ENCODE data around the gene SUZ12.
"Not testable (repeated sequence)": the region's sequence is repeated elsewhere in the genome, so short reads cannot be mapped to it uniquely, and the experiment has no call there.

SUZ12 gene

DNA sequence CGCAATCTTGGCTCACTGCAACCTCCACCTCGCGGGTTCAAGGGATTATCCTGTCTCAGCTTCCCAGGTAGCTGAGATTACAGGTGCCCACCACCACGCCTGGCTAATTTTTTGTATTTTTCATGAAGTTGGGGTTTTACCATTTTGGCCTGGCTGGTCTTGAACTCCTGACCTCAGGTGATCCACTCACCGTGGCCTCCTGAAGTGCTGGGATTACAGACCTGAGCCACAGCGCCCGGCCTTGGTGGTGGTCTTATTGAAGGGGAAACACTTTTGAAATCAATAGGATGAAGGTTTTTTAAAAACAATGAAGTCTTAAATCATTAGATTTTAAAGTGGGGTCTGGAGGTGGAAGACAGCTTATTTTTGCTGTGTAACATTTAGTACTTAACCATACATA, 5.6 kb downstream of the SUZ12 start:
- not testable (repeated sequence) for DNase-seq (ENCODE audit: extremely low read depth in 1 of 2, low read depth in 1 of 2)

GRCh38 chr17:31951953-31952352, 15.1 kb downstream of the SUZ12 start:
- not testable (repeated sequence) for DNase-seq (ENCODE audit: extremely low read depth in 1 of 2, low read depth in 1 of 2)

DNA sequence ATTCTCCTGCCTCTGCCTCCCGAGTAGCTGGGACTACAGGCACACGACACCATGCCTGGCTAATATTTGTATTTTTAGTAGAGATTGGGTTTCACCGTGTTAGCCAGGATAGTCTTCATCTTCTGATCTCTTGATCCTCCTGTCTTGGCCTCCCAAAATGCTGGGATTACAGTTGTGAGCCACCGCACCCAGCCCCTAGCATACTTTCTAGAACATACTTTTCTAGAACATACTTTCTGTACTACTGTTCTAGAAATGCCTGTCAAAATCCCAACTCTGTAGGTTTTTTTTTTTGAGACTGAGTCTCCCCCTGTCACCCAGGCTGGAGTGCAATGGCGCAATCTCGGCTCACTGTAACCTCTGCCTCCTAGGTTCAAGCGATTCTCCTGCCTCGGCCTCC, 27.3 kb downstream of the SUZ12 start:
- not testable (repeated sequence) for DNase-seq (ENCODE audit: extremely low read depth in 1 of 2, low read depth in 1 of 2)

- no peak for DNase-seq (ENCODE audit: extremely low read depth in 1 of 2, low read depth in 1 of 2)
Observed at GRCh38 chr17:31967648-31968047, 30.8 kb downstream of the SUZ12 start.

DNA sequence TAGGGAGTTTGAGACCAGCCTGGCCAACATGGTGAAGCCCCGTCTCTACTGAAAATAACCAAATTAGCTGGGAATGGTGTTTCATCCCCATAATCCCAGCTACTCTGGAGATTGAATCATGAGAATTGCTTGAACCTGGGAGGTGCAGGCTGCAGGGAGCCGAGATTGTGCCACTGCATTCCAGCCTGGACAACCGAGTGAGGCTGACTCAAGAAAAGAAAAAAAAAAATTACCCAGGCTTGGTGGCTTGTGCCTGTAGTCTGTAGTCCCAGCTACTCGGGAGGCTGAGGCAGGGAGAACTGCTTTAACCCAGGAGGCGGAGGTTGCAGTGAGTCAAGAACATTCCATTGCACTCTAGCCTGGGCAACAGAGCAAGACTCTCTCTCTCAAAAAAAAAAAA, 33.6 kb downstream of the SUZ12 start:
- not testable (repeated sequence) for DNase-seq (ENCODE audit: extremely low read depth in 1 of 2, low read depth in 1 of 2)

DNA sequence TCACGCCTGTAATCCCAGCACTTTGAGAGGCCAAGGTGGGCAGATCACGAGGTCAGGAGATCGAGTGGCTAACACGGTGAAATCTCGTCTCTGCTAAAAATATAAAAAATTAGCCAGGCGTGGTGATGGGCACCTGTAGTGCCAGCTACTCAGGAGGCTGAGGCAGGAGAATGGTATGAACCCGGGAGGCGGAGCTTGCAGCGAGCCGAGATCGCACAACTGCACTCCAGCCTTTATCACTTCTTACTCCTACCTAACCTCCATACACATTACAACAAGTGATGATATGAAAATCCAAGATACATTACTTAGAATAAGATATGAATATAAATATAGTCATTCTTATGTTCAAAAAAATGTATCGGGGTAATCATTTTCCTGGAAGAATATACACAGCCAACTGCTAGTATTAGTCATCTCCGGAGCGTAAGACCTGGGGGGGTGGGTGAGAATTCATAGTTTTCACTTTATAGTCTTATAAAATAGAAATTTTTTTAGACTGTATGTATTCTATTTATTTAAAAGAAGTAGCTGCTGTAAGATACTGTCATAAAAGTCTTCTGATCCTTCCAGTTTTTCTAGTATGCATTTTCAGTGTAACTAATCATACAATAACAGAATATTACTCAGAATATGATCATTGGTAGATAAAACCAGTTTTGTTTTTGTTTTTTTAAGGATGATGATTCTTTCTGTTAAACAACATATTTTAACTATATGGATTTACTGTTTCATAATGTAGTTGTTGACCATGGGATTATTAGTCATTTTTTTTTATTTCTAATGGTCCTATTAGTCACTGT, 37.7 kb downstream of the SUZ12 start:
- not testable (repeated sequence) for DNase-seq (ENCODE audit: extremely low read depth in 1 of 2, low read depth in 1 of 2)

DNA sequence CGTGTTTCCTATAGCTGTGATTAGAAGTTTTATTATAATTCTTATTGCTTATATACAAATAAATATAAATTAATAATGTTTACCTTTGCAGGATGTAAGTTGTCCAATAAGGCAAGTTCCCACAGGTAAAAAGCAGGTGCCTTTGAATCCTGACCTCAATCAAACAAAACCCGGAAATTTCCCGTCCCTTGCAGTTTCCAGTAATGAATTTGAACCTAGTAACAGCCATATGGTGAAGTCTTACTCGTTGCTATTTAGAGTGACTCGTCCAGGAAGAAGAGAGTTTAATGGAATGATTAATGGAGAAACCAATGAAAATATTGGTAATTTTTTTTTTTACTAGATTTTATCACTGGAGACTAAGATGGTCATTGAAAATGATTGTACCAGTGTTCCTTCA, 38.6 kb downstream of the SUZ12 start:
- not testable (repeated sequence) for DNase-seq (ENCODE audit: extremely low read depth in 1 of 2, low read depth in 1 of 2)

- DNase-seq (ENCODE audit: extremely low read depth in 1 of 2, low read depth in 1 of 2): not testable (repeated sequence)
Observed at GRCh38 chr17:31991821-31992220, 55.0 kb downstream of the SUZ12 start.

- DNase-seq (ENCODE audit: extremely low read depth in 1 of 2, low read depth in 1 of 2): no peak
Observed at GRCh38 chr17:31997005-31997404, 60.2 kb downstream of the SUZ12 start.

DNA sequence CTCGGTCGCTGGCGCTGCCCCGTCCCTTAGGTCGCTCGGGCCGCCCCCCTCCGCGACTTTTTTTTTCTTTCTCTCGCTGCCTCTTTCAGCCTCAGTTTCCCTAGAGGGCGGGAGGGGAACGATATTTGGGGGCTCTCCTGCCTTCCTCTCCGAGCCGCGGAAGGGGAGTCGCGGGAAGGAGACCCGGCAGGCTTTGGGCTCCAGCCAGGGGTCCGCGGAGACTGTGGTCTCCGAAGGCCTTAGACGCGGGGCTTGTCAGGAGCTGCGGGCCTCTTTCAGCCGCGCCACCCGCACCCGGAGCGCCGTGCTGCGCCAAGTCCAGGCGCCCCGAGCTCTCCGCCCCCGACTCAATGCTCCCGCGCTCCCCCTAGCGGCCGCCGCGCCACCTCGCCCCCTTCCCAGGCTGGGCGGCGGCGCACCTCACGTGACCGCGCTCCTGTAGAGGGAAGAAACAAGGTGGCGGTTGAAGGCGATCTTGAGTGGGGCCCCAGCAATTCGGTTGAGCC, 70.2 kb downstream of the SUZ12 start, which contains the start of gene LRRC37B:
LRRC37B (plus strand) TSS at position 427 of the 506 bp plus-strand sequence. CDS start 14,010 bp downstream, outside the sequence.
- peak; percentile 79 to 80 for DNase-seq (ENCODE audit: extremely low read depth in 1 of 2, low read depth in 1 of 2)

DNA sequence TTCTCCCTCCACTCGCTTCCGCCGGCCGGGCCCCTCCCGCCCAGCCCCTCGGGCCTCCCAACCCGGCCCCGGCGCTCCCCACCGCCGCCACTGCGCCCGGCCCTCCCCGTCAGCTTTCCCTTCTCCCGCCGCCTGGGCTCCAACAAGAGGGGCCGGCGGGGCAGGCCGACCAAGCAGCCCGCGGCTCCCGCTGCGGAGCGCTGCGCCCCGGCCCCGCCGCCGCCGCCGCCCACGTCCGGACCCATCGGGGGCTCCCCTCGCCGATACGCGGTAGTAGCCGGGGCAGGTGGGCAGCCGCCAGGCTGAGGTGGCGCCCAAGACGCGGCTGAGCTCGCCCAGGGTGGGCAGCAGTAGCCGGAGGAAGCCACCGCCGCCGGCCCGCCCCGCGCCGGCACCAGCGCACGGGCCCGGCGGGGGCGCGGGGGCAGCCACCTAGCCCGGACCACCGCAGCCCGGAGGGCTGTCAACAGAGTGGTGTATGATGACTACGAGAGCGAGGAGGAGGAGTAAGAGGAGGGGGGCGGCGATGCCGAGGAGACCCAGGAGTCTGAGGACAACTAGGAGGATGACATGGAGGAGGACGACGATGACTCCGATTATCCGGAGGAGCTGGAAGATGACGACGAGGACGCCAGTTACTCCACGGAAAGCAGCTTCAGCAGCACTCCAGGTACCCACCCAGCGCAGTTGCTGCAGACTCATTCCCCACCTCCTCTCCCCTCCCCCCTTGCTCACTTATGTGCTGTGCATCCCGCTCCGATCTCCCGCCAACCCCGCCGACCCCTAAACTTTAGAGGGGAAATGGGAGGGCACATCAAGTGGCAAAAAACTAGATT, 70.9 kb downstream of the SUZ12 start:
- DNase-seq (ENCODE audit: extremely low read depth in 1 of 2, low read depth in 1 of 2): peak; percentile 5 to 34

GRCh38 chr17:32009262-32009542, 72.4 kb downstream of the SUZ12 start:
- DNase-seq (ENCODE audit: extremely low read depth in 1 of 2, low read depth in 1 of 2): no peak

DNA sequence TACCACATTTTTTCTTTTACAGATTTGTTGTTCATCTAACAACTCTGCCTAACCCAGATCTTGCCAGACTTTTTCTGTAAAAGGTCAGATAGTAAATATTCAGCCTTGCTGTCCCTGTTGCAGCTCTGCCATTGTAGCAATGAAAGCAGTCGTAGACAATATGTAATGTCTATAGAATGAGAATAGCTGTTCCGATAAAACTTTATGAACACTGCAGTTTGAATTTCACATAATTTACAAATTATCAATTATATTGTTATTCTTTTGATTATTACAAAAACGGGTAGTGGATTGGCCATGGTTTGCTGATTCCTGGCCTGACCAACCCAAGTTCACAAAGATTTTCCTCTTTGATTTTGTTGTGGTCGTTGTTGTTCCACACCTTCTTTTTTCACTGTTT, 73.3 kb downstream of the SUZ12 start:
- no peak for DNase-seq (ENCODE audit: extremely low read depth in 1 of 2, low read depth in 1 of 2)

- no peak for DNase-seq (ENCODE audit: extremely low read depth in 1 of 2, low read depth in 1 of 2)
Observed at GRCh38 chr17:32015245-32016013, 78.6 kb downstream of the SUZ12 start.

GRCh38 chr17:32016231-32016630, 79.4 kb downstream of the SUZ12 start:
- no peak for DNase-seq (ENCODE audit: extremely low read depth in 1 of 2, low read depth in 1 of 2)

DNA sequence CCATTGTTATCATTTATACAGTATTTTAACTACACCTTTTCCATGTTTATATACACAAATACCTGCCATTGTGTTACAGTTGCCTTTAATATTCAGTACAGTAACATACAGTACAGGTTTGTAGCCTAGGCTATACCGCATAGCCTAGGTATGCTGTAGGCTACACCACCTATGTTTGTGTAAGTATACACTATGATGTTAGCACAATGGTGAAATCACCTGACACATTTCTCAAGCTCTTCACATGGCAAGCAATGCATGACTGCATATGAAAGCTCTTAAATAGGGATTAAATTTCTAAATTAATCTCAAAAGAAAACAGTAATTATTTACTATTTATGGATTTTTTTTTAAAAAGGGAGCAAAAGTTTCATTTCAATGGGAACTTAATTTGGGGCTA, 82.4 kb downstream of the SUZ12 start:
- no peak for DNase-seq (ENCODE audit: extremely low read depth in 1 of 2, low read depth in 1 of 2)

- no peak for DNase-seq (ENCODE audit: extremely low read depth in 1 of 2, low read depth in 1 of 2)
Observed at GRCh38 chr17:32020943-32021614, 84.3 kb downstream of the SUZ12 start.

DNA sequence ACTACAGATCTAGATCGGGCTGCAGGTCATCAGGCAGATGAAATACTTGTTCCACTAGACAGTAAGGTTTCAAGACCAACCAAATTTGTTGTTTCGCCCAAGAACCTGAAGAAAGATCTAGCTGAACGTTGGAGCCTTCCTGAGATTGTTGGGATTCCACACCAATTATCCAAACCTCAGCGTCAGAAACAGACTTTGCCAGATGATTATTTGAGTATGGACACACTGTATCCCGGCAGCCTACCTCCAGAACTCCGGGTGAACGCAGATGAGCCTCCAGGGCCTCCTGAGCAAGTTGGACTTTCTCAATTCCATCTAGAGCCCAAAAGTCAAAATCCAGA, 84.8 kb downstream of the SUZ12 start:
- DNase-seq (ENCODE audit: extremely low read depth in 1 of 2, low read depth in 1 of 2): no peak

GRCh38 chr17:32022554-32022953, 85.7 kb downstream of the SUZ12 start:
- DNase-seq (ENCODE audit: extremely low read depth in 1 of 2, low read depth in 1 of 2): not testable (repeated sequence)

GRCh38 chr17:32027271-32027670, 90.5 kb downstream of the SUZ12 start:
- not testable (repeated sequence) for DNase-seq (ENCODE audit: extremely low read depth in 1 of 2, low read depth in 1 of 2)

GRCh38 chr17:32033223-32033622, 96.4 kb downstream of the SUZ12 start:
- DNase-seq (ENCODE audit: extremely low read depth in 1 of 2, low read depth in 1 of 2): no peak

Data from stimulated activated CD8-positive, alpha-beta memory T cell treated with anti-CD3 and anti-CD28 coated beads, Interleukin-7, amount 100 ng/mL, for 48 hours (primary cell).